ENCODE data around the gene MRS2.

- no peak for TF ChIP-seq CTCF (IDR thresholded peaks at IDR 0.05; ENCODE audit: low read length)
- TF ChIP-seq EZH2 (optimal IDR thresholded peaks at IDR 0.05; ENCODE audit: low read depth, low read length) = no peak
These were observed 45.2 kb upstream of the MRS2 start, which contains the start of gene DCDC2 for GRCh38 chr6:24357336-24358218.
